GM19324 (cell line): ENCODE results near the gene FGD6.
"Not testable (repeated sequence)": the region's sequence is repeated elsewhere in the genome, so short reads cannot be mapped to it uniquely, and the experiment has no call there.

Experiments used
- ATAC-seq: cut with Tn5 transposase; IDR thresholded peaks from one replicate; pipeline ENCODE4 v1.9.1; 2021; ENCODE audit warnings: mild to moderate bottlenecking, moderate library complexity; ENCODE audit not compliant: unreplicated experiment, low FRiP score

FGD6 gene

DNA sequence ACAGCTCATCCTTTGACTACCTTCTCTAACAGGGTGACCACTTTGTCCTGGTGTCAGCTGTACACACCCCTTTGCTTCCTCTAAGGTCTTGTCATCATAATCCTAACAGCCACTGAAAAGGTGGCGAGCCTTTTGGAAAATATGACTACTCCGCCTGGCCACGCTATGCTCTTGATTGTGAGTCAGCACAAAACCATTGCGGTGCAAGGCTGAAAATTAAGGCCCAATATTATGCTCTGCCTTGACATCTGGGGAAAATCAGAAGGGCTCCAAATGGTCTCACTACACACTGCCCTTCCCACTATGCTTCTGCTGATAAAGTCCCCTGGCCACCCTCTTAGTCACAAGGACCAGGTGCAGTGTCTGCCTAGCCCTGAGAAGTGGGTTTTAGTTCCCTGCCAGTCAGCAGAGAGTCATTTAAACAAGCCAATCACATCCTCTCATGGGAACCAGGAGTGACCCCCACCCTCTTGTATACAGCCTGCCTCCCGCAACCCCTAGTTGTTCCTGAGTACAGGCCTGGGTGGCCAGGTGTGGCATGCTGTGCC lies 34.3 kb downstream of the FGD6 start:
- ATAC-seq, result no peak

DNA sequence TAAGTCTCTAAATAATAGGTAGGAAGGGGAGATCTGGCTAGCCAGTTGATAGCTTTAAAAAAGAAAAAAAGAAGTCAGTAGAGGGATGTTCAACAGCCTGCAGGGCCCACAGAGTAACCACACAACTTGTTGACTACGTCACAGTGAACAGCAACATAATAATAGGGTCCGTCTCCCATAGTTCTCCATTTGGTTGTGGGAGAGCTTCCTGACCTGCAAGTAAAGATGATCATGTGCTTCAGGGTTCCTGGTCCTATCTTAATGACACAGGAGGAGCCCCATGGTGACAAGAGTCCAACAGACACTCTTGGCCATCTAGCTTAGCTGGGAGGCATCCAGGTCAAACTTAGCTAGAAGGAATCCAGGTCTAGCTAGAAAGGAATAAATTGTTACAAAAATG lies 36.2 kb downstream of the FGD6 start:
- ATAC-seq, result no peak

DNA sequence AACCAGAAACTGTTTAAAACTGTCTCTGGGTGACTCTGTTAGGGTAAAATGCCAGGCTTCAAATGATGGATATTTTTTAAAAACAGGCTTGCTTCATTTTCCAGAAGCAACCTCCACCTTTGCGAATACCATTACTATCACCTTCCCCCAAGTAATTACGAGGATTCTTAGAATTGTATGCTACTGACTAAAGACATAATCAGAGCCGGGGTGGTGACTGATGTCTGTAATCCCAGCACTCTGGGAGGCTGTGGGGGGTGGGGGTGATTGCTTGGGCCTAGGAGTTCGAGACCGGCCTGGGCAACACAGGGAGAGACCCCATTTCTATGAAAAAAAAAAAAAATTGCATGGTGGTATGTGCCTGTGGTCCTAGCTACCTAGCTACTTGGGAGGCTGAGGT lies 38.3 kb downstream of the FGD6 start:
- ATAC-seq, result no peak

- no peak for ATAC-seq
Measured at GRCh38 chr12:95178136-95178535, 39.1 kb downstream of the FGD6 start.

DNA sequence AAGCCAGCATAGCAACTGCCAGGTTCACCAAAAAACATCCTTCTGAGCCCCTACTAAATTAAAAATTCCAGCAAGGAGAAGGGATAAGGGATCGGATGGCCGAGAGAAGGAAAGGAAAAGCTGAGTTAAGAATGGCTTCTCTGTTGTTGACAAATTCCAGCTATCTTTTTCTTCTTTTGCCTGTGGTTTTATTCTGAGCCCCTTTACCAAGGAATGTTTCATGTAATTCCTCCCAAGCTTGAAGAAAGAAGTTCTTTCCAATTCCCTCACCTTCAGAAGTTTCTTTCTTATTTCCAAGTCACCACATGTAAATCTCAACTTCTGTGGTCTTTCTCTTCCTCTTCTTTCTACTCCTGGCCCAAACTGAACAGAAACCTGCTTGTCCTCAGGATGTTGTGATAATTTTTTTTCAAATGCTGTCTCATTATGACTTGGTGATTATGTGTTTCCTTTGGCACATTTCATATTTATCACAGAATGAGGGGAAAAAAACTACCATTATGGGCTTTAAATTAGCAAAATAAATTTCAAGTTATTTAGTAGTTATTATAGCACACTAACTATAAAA lies 40.0 kb downstream of the FGD6 start:
- ATAC-seq, result no peak

DNA sequence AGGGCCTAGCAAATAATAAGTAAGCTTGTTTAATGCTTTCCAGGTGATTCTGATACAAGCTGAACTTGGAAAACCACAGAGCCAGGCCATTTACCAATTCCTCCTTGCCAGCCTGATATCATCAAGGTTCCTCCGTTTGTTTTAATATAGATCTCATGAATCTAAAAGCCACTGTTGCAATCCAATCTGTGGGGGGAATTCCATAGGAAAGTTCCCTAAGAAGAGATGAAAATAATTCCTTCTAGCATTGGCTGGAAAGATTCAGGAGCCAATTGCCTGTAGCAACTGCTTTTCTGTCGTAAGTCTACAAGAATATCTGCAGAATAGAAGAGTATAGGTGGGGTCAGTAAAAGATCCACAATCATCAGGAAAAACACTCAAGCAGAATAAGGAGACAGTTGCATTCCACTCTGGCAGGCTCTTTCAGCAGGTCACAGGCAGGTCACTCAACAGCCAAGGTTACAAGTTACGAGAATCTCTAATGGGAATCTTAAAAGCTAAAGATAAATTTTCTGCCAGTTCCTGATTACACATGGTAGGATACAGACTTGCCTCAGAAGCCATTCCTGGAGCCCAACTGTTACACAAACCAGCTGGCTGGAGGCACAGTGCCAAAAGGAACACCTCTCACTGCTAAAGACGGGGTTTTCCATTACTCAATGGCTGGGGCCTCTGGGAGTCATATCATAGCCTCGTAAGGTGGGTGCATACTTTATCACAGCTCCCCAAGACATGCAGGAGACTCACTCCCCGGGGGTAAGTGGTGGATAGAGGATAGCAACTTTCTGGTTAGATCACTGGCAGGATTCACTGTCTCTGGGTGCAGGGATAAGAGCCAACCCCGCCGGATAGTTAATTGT lies 43.6 kb downstream of the FGD6 start:
- no peak for ATAC-seq

- ATAC-seq, result no peak
Measured at GRCh38 chr12:95169368-95169767, 47.9 kb downstream of the FGD6 start.

DNA sequence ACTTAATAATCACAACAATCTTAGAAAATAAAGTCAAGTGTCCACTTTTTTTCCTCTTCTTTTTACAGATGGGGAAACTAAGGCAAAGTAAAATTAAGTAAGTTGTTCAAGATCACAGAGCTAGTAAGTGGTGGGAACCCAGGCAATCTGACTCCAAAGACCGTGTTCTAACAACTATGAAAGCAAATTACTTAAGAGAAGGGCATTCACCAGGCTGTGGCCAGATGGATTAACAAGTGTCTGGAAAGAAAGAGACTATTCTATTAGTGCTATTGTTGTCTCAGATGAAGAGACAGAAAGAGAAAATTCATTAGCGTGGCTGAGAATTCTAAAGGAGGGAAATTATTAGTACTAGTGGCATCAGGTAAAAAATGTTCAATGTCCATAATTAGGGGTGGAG lies 48.5 kb downstream of the FGD6 start:
- no peak for ATAC-seq

DNA sequence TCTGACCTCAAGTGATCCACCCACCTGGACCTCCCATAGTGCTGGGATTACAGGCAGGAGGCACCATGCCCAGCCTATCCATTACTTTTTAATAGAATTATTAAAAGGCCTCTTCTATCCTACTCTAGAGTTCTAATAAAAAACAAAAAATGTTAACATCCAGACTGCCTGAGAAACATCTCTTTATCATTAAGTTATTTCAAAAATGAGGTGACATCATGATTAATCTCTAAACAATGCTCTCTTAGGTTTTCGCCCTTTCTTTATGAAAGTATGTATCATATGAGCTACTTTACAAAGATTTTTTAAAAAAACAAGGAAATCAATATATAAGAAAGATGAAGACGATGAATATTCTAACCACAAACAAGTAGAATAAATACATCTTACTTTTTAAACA lies 52.6 kb downstream of the FGD6 start:
- ATAC-seq, result no peak

DNA sequence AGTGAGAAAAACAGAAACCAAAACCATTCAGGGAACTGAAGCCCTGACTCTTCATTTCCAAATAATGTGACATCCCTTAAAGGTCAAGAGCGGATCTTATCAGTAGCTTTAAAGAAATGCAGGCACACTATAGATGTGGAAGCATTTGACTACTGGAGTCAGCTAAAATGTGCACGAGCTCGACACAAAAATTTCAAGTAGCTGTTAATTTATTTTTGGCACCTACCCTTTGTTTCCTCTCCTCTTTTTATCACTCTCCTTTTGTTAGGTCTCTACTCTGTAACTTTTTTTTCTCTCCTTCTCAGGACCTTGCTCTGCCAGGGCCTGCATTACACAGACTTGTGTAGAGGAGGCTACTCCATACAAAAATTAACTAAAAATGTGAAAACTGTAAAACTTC lies 58.3 kb downstream of the FGD6 start:
- no peak for ATAC-seq

- ATAC-seq, result no peak
Measured at GRCh38 chr12:95151821-95152220, 65.4 kb downstream of the FGD6 start.

GRCh38 chr12:95151406-95151805 lies 65.9 kb downstream of the FGD6 start:
- ATAC-seq, result no peak

DNA sequence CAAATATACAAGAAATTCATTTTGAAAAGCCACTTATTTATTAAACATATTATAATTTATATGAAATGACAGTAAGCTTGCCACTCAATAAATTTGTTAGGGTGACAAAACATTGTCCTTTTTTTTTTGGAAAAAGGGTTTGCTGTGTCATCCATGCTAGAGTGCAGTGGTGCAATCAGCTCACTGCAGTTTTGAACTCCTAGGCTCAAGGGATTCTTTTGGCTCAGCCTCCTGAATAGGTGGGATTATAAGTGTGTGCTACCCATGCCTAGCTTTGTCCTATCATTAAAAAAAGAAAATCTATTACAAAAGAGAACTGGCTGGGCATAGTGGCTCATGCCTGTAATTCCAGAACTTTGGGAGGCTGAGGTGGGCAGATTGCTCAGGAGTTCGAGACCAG lies 66.8 kb downstream of the FGD6 start:
- ATAC-seq, result no peak

DNA sequence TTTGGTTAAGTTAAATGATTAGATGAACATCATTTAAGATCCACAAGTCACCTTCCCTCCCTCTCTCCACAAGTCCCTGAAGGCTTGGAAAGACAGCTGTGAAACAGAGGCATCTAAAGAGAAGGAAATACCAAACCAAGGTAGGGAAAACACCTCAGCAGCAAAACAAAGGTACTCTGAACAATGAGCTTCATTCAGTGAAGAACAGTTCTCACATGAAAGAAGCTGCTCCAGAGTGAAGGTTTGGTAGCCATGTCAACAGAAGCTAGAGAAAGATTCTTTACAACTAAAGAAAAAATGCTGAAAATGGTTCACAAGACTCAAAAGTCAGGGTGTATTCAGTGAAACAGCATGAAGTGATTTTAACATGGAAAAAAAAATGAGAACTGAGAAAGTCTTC lies 69.4 kb downstream of the FGD6 start:
- no peak for ATAC-seq

DNA sequence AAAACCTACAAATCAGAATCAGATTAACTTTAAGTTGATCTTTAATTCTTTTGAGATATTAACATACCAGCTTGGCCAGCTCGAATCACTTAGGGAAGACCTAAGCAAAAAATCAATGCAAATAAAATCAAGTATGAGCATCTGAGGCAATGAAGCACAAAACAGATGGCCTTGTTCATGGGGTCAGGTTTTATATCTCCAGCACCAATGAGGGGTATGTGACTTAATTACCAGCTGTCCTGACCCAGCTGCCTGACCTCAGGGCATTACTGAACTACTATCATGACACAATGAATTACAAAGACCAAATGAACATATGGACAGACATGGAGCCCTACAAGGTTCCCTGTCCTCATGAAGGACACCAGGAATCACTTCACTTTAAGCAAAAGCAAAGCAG lies 70.5 kb downstream of the FGD6 start:
- no peak for ATAC-seq

DNA sequence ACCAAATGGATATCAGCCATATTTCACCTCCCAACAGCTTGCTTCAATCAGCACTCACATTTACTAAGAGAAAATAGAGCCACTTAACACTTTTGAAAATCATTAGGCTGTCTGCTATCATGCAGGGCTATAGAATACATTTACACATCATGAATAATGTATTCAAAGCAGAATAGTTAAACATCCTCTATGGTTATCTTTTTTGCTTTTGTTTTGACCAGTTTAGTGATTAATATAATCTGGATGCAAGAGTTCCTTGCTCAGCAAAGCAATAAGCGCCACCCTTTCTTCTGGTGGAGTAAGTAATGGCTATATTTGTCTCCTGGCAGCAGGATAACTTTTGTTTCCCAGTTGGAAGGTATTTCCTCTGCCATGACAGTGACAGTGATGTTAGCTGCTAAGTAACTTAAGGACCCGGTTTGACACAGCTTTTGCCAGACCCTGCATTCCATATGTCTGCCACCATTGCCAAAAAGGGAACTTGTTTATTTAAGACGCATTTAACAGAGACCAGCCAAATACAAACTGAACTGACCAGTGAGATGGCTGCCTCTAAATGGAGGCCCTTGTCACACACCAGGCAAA lies 73.6 kb downstream of the FGD6 start:
- ATAC-seq, result no peak

DNA sequence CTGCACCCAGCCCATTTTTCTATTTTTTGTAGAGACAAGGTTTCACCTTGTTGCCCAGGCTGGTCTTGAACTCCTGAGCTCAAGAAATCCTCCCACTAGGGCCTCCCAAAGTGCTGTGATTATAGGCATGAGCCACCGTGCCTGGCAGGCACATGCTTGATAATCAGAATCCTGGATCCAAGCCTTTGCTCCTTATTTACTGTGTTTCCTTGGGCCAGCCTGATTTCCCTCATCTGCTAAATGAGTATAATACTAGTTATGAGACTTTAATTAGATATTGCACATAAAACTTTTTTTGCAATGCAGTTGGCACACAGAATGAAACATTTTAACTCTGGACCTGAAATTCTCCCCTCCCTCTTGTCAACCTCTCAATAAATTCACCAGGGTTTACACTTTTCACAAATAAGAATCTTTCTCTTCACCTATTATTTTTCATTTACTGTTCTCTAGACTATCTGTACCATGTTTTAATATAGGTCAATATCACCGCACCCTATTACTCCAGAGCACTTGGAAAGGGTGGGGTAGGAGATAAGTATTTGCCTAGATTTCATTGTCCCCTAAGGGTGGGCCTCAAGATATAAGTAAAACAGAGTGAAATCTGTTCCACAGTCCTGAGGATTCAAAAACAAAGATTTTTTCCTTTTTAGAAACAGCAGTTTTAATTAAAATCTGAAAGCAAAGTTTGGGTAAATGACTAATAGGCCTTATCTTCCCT lies 74.7 kb downstream of the FGD6 start:
- ATAC-seq, result no peak

DNA sequence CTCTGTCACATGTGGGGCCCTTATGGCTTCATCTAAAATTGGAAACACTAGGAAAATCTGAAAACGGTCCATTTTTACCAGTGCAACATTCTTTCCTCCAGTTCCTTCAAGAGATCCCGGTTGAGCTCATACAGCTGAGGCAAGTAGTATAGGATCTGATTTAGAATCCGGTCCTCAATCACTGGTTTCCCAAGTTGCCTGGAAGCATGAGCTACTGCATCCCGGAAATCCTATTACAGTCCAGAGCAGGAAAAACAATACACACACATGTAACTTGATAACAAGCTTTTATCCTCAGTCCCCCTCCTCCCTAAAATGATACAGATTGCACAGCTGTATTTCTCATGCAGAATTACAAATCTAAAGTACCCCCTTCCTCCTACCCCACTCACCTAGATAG lies 76.0 kb downstream of the FGD6 start:
- ATAC-seq, result no peak

DNA sequence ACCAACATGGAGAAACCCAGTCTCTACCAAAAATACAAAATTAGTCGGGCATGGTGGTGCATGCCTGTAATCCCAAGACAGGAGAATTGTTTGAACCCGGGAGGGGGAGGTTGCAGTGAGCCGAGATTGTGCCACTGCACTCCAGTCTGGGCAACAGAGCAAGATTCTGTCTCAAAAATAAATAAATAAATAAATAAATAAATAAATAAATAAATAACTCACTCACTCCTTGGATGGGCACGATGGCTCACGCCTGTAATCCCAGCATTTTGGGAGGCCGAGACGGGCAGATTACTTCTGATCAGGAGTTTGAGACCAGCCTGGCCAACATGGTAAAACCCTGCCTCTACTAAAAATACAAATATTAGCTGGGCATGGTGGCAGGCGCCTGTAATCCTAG lies 79.2 kb downstream of the FGD6 start:
- not testable (repeated sequence) for ATAC-seq

GRCh38 chr12:95136598-95136997 lies 80.7 kb downstream of the FGD6 start:
- no peak for ATAC-seq

- ATAC-seq, result no peak
Measured at GRCh38 chr12:95134085-95134484, 83.2 kb downstream of the FGD6 start.
